ENCODE results near the gene MEGF10.

- no peak for TF ChIP-seq EZH2 (IDR thresholded peaks at IDR 0.05; ENCODE audit: borderline replicate concordance, low read length)
- TF ChIP-seq CTCF (IDR thresholded peaks at IDR 0.05; ENCODE audit: low read length), result no peak
Observed at GRCh38 chr5:127486471-127486870, 195.9 kb downstream of the MEGF10 start.
